Measurements from ENCODE around the gene CLRN1. TPM values are rescaled to one million over a fixed set of nuclear protein-coding genes. Genes with fewer than 3 reads are reported as not detected.

CLRN1 gene
- total and polyA plus RNA-seq, 9 of the 15 experiments (the other 6 are each of a cell fraction or from before 2014, with no cell fraction given), result not detected

- Histone ChIP-seq H4K20me1 (replicated peaks; ENCODE audit: control insufficient read depth, insufficient read depth, low read length) (no peaks in the 10 kb centered on the region), H3K27ac (ENCODE audit: extremely low read depth, low read depth, low read length) (no peak overlapping the region), H3K4me1 (replicated peaks in 1 of 2; ENCODE audit: control insufficient read depth in 2 of 2, insufficient read depth in 2 of 2, low read length in 2 of 2) (no peaks in the 10 kb centered on the region), H3K4me3 (no peak overlapping the region), H2AFZ (ENCODE audit: low read depth, low read length) (no peak overlapping the region), H3K4me2 (ENCODE audit: insufficient read depth, low read length) (no peak overlapping the region), H3K9ac (ENCODE audit: insufficient read depth in 1 of 2, low read depth in 2 of 2, low read length in 2 of 2) (no peak overlapping the region), H3K27me3 (ENCODE audit: control insufficient read depth in 2 of 2, insufficient read depth in 2 of 2, low read length in 2 of 2) (no peaks in the 10 kb centered on the region; a peak in 1 of 5 replicates), H3K9me3 (replicated peaks; ENCODE audit: control insufficient read depth, insufficient read depth, low read depth, low read length) (no peaks in the 10 kb centered on the region), H3K79me2 (ENCODE audit: control insufficient read depth, insufficient read depth, low read length) (no peaks in the 10 kb centered on the region), H3K9me1 (ENCODE audit: control insufficient read depth, insufficient read depth, low read length) (no peaks in the 10 kb centered on the region), H3K36me3 (ENCODE audit: control insufficient read depth, insufficient read depth, low read length) (no peaks in the 10 kb centered on the region)
- no TSS peak for BruUV-seq (replicated peaks)
- DNase-seq (ENCODE audit: extremely low read depth in 1 of 4, low spot score in 3 of 4) (no peak), FAIRE-seq (no peak), ATAC-seq (no peak)
- 0% methylated on average over 4 of the region's 4 CpGs for WGBS (ENCODE audit: insufficient coverage, low coverage, missing lambda C conversion rate)
- ChIA-PET CTCF (ENCODE audit: low intra/inter-chr PET ratio) (no interaction called here), POLR2A (no interaction called here)
- TF ChIP-seq ZNF75A (CRISPR knock-in tag; IDR thresholded peaks at IDR 0.05) (no peak), ZNF551 (CRISPR knock-in tag; IDR thresholded peaks at IDR 0.05) (no peak), FOSL1 (tag; conservative IDR thresholded peaks at IDR 0.05) (no peak), DDX20 (tag; IDR thresholded peaks at IDR 0.05; ENCODE audit: low read depth) (no peak), PTTG1 (tag; IDR thresholded peaks at IDR 0.05; ENCODE audit: low read depth) (no peak), ZNF146 (CRISPR knock-in tag; IDR thresholded peaks at IDR 0.05; ENCODE audit: unreplicated experiment) (no peak), TCF7L2 (IDR thresholded peaks at IDR 0.05; ENCODE audit: low read depth, low read length) (no peak), RBM22 (IDR thresholded peaks at IDR 0.05; ENCODE audit: low read depth, low read length, poor library complexity, severe bottlenecking) (no peak), KLF16 (IDR thresholded peaks at IDR 0.05) (no peak), NFXL1 (CRISPR knock-in tag; IDR thresholded peaks at IDR 0.05) (no peak), ZNF347 (CRISPR knock-in tag; IDR thresholded peaks at IDR 0.05; ENCODE audit: low read depth) (no peak), PHB (CRISPR knock-in tag; IDR thresholded peaks at IDR 0.05) (no peak), TAF9B (IDR thresholded peaks at IDR 0.05; ENCODE audit: partially characterized antibody) (no peak), SAFB (IDR thresholded peaks at IDR 0.05; ENCODE audit: borderline replicate concordance, low read depth, low read length) (no peak), KDM5B (IDR thresholded peaks at IDR 0.05; ENCODE audit: insufficient replicate concordance, low read depth, low read length) (no peak)
- TF ChIP-seq, protein P1, sequence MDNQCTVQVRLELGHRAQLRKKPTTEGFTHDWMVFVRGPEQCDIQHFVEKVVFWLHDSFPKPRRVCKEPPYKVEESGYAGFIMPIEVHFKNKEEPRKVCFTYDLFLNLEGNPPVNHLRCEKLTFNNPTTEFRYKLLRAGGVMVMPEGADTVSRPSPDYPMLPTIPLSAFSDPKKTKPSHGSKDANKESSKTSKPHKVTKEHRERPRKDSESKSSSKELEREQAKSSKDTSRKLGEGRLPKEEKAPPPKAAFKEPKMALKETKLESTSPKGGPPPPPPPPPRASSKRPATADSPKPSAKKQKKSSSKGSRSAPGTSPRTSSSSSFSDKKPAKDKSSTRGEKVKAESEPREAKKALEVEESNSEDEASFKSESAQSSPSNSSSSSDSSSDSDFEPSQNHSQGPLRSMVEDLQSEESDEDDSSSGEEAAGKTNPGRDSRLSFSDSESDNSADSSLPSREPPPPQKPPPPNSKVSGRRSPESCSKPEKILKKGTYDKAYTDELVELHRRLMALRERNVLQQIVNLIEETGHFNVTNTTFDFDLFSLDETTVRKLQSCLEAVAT (IDR thresholded peaks at IDR 0.05), result no peak
- intact Hi-C loops (cut with micrococcal nuclease) (no loop called here), in situ Hi-C loops (cut with MboI) (no loop called here)
Measured at GRCh38 chr3:151011427-151011826, 38.9 kb upstream of the CLRN1 start.

All from K562 (cell line).